ENCODE measurements around the gene GPRC5B.

Gene GPRC5B

GRCh38 chr16:19884611-19885450 is at the start of gene GPRC5B:
GPRC5B (minus strand) TSS chr16:19884848; CDS start chr16:19872845, 12,003 bp downstream.
- DNase-seq (ENCODE audit: low read depth in 2 of 2), result no peak

- no peak for DNase-seq (ENCODE audit: low read depth in 2 of 2)
Observed at GRCh38 chr16:19933740-19934139, 49.1 kb upstream of the GPRC5B start.

- no peak for DNase-seq (ENCODE audit: low read depth in 2 of 2)
Observed at GRCh38 chr16:19929062-19929511, 44.4 kb upstream of the GPRC5B start.

DNA sequence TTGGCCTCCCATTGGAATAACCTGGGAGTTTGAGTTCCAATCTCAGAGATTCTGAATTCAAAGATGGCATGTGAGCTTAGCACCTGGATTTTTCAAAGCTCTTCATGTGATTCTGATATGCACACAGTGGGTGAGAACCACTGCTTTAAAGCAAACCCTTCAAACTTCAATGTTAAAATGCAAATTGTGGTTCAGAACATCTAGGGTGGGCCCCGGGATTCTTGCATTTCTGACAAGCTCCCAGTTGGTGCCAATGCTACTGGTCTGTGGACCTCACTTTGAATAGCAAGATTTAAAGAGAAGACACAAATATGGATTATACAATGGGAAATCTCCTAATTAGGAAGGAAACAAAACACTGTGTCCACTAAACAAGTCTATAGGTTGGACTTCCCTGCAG is 43.8 kb upstream of the GPRC5B start:
- no peak for DNase-seq (ENCODE audit: low read depth in 2 of 2)

DNA sequence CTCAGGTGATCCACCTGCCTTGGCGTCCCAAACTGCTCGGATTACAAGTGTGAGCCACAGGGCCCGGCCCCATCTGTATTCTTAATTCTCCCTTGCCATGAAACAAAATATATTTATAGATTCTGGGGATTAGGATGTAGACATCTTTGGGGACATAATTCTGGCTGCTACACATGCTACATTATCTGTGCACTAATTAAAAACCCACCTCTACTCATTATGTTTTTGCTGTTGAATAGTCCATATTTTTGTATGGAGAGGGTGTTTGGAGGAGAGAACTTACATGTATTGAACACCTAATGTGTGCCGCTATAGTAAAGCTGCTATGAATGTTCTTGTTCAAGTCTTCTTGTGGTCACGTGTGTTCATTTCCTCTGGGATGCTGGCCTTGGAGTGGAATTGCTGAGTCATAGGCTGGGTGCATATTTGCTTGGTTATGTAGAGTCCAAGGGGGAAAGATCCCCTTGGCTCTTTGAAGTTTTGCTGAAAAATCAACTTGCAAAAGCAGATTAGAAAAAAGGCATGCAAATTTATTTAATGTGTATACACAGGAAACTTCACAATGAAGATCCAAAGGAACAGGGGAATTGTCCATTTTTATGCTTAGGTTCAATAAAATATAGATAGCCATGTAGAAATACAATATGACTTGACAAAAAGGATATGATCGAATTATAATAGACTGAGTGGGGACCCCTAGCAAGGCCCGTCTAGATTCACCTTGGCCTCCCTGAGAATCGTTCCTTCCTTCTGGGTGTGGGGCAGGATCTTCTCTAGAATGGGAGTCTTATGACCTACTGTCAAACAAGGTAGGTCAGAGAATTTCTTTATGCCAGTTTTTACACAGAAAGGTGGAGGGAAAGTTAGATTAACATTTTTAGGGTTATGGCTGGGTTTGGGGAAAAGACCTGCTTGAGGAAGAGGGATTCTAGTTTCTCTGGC is 42.1 kb upstream of the GPRC5B start:
- DNase-seq (ENCODE audit: low read depth in 2 of 2), result no peak

GRCh38 chr16:19923396-19923795 is 38.7 kb upstream of the GPRC5B start:
- DNase-seq (ENCODE audit: low read depth in 2 of 2), result no peak

GRCh38 chr16:19919142-19919541 is 34.5 kb upstream of the GPRC5B start:
- DNase-seq (ENCODE audit: low read depth in 2 of 2), result no peak

- no peak for DNase-seq (ENCODE audit: low read depth in 2 of 2)
Observed at GRCh38 chr16:19916064-19916463, 31.4 kb upstream of the GPRC5B start.

DNA sequence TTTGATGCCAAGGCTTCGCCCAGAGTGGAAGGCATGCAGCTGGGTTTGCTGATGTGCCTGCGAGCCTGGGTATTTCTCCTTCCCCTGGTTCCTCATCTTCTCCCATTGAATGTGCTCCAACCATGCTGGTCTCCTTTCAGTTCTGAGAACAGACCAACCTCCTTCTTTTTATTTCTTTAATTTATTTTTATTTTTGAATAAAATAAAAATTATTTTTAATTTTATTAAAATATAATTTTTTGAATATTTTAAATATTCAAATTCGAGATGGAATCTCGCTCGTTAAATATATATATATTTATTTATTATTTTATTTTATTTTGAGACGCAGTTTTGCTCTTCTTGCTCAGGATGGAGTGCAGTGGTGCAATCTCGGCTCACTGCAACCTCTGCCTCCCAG is 30.2 kb upstream of the GPRC5B start:
- no peak for DNase-seq (ENCODE audit: low read depth in 2 of 2)

- DNase-seq (ENCODE audit: low read depth in 2 of 2), result no peak
Observed at GRCh38 chr16:19913340-19913645, 28.6 kb upstream of the GPRC5B start.

- DNase-seq (ENCODE audit: low read depth in 2 of 2), result no peak
Observed at GRCh38 chr16:19912455-19913339, 28.0 kb upstream of the GPRC5B start.

DNA sequence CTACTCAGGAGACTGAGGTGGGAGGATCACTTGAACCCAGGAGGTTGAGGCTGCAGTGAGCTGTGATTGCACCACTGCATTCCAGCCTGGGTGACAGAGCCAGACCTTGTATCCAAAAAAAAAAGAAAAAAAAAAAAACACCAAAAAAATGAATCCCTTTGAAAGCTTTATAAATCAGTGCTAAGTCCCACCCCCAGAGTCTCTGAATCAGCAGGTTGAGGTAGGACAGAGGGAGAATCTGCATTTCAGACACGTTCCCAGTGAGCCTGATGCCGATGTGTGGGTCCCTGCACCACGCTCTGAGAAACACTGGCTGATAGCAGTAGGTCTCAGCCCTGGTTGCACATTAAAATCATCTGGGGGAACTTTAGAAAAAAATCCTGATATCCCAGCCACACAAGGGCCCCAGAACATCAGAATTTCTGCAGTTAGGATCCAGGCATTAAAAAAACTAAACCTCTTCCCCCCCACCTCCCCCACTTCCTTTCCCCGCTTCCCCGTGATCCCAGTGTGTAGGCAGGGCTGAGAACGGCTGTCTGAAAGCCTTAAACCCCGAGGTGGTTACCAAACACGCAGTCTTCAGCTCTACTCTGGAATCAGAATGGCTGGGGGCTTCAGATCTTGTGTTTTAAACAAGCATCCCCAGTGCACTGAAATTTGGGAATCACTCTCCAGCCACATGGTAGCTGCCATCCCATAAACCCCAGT is 27.3 kb upstream of the GPRC5B start:
- DNase-seq (ENCODE audit: low read depth in 2 of 2), result no peak

DNA sequence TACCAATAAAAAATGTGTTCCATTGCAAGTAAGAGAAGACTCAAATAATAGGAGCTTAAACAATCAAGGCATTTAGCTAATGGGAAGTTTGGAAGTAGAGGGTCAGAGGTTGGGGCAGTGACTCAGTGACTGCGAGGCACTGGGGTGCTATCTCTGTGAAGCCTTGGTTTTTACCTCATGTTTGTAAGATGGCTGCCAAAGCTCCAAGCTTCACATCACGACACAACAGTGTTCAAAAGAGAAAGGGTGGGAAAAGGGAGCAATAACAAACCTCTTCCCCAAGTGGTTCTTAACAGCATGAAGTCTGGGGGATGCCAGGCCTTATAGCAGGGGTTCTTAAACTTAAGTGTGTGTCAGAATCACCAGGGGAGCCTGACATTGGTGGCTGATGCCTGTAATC is 26.6 kb upstream of the GPRC5B start:
- no peak for DNase-seq (ENCODE audit: low read depth in 2 of 2)

GRCh38 chr16:19909750-19910322 is 25.2 kb upstream of the GPRC5B start:
- DNase-seq (ENCODE audit: low read depth in 2 of 2), result no peak

GRCh38 chr16:19908921-19909320 is 24.3 kb upstream of the GPRC5B start:
- no peak for DNase-seq (ENCODE audit: low read depth in 2 of 2)

DNA sequence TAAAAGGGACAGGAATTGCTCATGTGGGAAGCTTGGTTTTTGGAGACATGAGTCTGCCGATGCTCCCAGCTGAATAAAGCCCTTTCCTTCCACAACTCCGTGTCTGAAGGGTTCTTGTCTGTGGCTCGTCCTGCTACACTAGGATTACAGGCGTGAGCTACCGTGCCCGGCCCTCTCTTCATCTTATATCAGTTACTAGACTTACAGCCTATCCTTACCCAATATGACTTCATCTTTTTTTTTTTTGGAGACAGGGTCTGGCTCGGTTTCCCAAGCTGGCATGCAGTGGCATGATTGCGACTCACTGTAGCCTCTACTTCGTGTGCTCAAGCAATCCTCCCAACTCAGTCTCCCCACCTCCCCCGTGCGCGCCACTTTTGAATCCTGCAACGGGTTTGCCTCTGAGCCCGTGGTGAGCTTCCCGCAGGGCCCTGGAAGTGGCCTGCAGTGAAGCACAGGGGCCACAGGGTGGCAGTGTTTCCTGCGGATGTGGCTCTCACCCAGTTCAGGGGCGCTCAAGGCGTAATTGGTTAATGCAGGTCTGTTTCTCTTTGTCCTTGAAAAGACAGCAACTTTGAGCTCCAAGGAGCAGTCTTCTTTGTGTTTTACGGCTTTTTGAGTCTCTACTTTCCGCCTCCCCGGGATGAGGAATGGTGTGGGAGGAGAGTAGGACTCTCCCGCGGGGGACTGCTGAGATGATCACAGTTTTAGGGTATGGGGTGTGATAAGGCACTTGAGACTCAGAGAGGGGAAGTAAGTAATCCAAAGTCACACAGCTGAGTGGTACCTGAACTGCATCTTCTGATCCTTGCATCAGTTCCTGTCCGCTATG is 22.7 kb upstream of the GPRC5B start:
- DNase-seq (ENCODE audit: low read depth in 2 of 2), result peak; percentile 51 to 62

DNA sequence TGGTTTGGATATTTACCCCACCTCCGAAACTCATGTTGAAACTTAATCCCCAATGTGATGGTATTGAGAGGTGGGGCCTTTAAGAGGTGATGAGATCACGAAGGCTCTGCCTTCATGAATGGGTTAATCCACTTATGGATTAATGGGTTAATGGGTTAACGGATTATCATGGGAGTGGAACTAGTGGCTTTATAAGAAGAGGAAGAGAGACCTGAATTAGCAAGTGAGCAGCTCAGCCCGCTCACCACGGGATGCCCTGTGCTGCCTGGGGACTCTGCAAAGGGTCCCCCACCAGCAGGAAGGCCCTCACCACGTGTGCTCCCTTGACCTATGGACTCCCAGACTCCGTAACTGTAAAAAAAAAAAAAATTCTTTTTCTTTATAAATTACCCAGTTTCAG is 16.5 kb upstream of the GPRC5B start:
- DNase-seq (ENCODE audit: low read depth in 2 of 2), result no peak

GRCh38 chr16:19899605-19899955 is 14.9 kb upstream of the GPRC5B start:
- no peak for DNase-seq (ENCODE audit: low read depth in 2 of 2)

DNA sequence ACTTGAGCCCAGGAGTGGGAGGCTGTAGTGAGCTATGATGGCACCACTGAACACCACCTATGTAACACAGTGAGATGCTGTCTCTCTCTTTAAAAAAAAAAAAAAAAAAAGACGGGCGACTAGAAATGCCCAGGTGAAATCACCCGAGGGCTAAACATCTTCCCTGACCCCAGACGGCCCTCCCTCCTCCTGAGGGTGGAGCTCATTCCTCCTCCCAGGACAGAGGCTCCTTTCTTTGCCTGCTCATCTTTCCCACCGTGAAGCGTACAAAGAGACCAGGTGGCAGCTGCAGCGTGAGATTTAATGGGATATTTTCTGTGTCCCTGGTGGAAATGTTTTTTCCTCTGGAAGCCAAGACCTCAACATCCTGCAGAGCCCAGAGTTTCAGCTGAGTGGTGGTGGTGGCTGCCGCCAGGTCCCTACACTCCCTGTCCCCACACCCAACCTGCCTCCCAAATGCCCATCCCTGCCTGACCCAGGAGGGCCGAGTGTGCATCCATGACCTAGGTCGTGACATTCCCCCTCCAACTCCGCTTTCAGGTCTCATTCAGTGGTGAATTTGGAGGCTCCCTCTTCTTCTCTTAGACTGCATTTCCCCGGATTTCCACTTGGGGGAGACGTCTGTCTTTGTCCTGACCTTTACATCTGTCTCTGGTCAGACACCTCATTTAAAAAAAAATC is 14.4 kb upstream of the GPRC5B start:
- peak in 1 of 2 experiments; percentile 26 for DNase-seq (ENCODE audit: low read depth in 2 of 2)

All from stimulated activated CD4-positive, alpha-beta T cell treated with anti-CD3 and anti-CD28 coated beads, Interleukin-12 subunit alpha, Interleukin-12 subunit beta, amount 100 ng/mL, for 24 hours (primary cell).